ENCODE results near the gene NKG7. TPM values are rescaled to one million over a fixed set of nuclear protein-coding genes. Genes with fewer than 3 reads are reported as not detected.

The NKG7 gene
- total and polyA plus RNA-seq, 2 of the 13 experiments (the other 11 are each of a cell fraction or from before 2014, with no cell fraction given) = 0.40 TPM; not detected in 1

- TF ChIP-seq ARID4A (CRISPR knock-in tag; IDR thresholded peaks at IDR 0.05; ENCODE audit: borderline replicate concordance) = no peak
- no peak for TF ChIP-seq ZNF549 (CRISPR knock-in tag; IDR thresholded peaks at IDR 0.05)
- no peak for TF ChIP-seq TAF1 (CRISPR knock-in tag; IDR thresholded peaks at IDR 0.05)
- TF ChIP-seq KLF16 (CRISPR knock-in tag; IDR thresholded peaks at IDR 0.05) = no peak; a peak in 1 of 4 replicates
- no peak for TF ChIP-seq TEF (CRISPR knock-in tag; IDR thresholded peaks at IDR 0.05)
- TF ChIP-seq ATF4 (CRISPR knock-in tag; IDR thresholded peaks at IDR 0.05) = 0 out of 4 replicates have a peak, but pooled peaks of 1 of the 2 experiments have one; percentile 13
- TF ChIP-seq ZUFSP (CRISPR knock-in tag; IDR thresholded peaks at IDR 0.05; ENCODE audit: borderline replicate concordance) = no peak
- no peak for TF ChIP-seq TP53 (CRISPR knock-in tag; conservative IDR thresholded peaks at IDR 0.05)
- no peak for TF ChIP-seq SALL2 (CRISPR knock-in tag; IDR thresholded peaks at IDR 0.05)
- no peak for TF ChIP-seq KLF15 (CRISPR knock-in tag; IDR thresholded peaks at IDR 0.05; ENCODE audit: borderline replicate concordance)
- no peak for TF ChIP-seq PLRG1 (conservative IDR thresholded peaks at IDR 0.05)
- no peak for TF ChIP-seq SRSF4 (IDR thresholded peaks at IDR 0.05; ENCODE audit: low read depth, low read length, poor library complexity, severe bottlenecking)
- no peak for TF ChIP-seq ARID2 (CRISPR knock-in tag; IDR thresholded peaks at IDR 0.05; ENCODE audit: borderline replicate concordance)
- peak; percentile 86; the same call in 1 of the 2 replicates for TF ChIP-seq MEIS2 (CRISPR knock-in tag; IDR thresholded peaks at IDR 0.05)
- TF ChIP-seq ZNF7 (CRISPR knock-in tag; IDR thresholded peaks at IDR 0.05) = no peak
- TF ChIP-seq JUNB (CRISPR knock-in tag; IDR thresholded peaks at IDR 0.05; ENCODE audit: borderline replicate concordance) = no peak
- no peak for TF ChIP-seq EEA1 (CRISPR knock-in tag; IDR thresholded peaks at IDR 0.05; ENCODE audit: borderline replicate concordance)
- TF ChIP-seq ZNF784 (CRISPR knock-in tag; IDR thresholded peaks at IDR 0.05; ENCODE audit: borderline replicate concordance) = no peak
- peak; percentile 49; the same call in 1 of the 3 replicates for TF ChIP-seq MXI1 (IDR thresholded peaks at IDR 0.05; ENCODE audit: borderline replicate concordance, low read depth, low read length)
- TF ChIP-seq ZNF138 (CRISPR knock-in tag; IDR thresholded peaks at IDR 0.05; ENCODE audit: low read depth) = no peak
- TF ChIP-seq JUN (CRISPR knock-in tag; IDR thresholded peaks at IDR 0.05) = no peak
- TF ChIP-seq NRL (CRISPR knock-in tag; IDR thresholded peaks at IDR 0.05; ENCODE audit: borderline replicate concordance) = no peak
- TF ChIP-seq ZNF136 (CRISPR knock-in tag; IDR thresholded peaks at IDR 0.05; ENCODE audit: low read depth) = no peak
These were observed 17.7 kb downstream of the NKG7 start (continued) for GRCh38 chr19:51354742-51355148.

Measured in HepG2 (cell line).